EH (cell line): ENCODE results near the gene DNHD1.
A peak's percentile ranks its signal among the peaks of the same experiment; 100 is the strongest.

Source experiments
- DNase-seq: peaks from one replicate; pipeline ENCODE4 v3.0.0-alpha.2; 2015; ENCODE audit warnings: low read depth

DNHD1 gene, protein sequence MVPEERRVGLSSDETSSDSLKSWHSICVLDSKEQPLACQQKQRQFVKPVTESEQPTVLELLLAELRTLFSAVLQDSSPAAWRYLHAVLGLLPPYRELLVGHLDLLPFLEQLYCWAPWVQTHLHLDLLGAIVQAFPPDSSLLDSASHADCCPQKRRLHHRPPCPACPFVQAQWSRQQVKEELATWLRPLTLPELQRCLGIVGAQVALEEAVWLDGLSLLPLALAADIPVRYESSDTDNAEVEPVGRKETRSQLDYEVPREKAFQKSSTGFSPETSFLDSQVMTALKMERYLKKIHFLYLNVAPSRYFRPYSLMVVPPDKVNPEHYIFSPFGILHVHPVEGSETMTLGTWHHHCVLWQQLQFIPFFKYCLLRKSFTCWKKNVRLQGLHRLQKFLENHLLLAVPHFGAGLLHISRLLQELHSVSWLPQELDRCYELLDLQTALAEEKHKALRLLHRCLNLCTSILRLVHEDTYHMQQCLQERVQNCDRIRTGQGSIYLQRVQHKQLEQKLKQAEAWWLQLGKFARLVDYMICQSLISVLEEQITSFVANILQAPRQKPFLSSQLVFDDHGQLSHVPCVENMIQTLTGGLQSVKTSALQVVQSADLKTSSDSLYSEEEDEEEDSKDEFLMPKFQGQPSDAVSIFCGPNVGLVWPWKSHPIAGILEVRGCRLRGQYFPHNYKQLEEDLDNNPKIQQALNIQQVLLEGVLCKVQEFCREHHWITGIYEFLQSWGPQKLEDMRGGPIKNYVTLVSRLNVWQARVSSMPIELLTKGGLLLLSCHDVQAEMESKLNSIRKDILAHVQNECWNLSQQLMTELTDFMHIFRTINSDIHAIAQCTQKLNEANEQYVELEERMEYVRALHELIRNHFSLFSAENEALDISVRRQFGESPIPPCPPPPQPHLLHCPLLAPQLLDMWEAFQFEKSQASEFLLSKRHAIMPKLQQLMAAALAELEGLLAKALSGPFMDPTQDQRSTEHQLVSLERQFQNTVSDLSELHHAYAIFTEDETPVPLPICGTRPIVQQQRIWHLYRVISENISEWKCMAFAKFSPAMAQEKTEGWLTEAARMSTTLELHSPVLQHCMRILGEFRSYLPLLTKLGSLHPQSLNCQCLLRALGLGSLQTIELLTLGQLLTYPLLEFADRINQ (N-terminal part only)

DNA sequence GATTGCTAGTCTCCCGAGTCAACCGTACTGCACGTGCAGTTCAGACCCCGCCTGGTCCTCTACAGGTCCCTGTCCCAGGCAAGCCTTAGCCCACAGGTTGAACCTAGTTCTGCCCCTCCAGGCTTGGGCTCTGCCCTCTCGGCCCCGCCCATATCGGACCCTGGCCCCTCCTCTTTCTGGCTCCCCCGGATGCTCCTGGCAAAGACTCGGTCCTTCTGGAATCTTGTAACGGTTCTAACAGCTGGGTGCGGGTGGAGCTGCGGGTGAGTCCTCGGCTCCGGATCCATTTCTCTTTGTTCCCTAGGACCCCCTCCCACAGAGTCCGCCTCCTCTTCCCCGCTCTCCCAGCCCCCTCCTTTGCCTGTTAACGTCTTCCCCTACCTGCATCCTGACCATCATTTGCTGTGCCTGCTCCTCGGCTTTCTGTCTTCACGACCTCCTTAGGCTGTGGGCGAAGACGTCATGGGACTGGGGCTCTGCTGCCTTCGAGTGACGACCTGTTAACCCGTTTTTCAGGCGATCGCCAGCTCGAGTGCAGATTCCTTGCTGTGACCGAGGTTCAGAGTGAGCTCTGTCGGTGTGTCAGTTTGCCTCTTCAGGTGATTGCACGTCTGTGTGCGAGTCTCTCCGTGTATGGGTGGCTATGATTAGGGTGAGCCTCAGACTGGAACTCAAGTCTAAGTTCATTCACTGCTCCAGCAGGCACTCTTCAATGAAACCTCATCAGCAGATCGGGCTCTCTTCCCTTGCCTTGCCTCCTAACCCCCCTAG, at the start of gene DNHD1:
Gene DNHD1 (plus strand): TSS at position 212 of the 771 bp plus-strand sequence. CDS start 936 bp downstream, outside the sequence.
- peak; percentile 12 for DNase-seq

DNA sequence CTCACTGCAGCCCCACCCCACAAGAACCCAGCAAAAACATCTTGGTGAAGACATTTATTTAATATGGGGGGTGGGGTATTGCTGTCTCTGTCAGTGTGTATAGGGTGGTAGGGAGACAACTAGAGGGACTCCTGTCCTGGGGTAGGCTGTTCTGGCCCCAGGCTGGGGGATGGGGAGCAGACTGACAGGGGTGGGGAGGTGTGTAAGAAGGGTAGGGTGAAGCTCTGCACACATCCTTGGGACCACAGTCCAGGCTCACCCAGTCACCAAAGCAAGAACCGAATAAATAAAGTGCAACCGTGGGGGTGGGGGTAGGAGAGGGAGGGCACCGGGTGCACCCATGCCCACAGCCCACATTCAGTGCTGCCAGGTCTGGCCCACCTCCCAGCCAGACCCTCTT, 48.5 kb upstream of the DNHD1 start:
- DNase-seq = no peak

DNA sequence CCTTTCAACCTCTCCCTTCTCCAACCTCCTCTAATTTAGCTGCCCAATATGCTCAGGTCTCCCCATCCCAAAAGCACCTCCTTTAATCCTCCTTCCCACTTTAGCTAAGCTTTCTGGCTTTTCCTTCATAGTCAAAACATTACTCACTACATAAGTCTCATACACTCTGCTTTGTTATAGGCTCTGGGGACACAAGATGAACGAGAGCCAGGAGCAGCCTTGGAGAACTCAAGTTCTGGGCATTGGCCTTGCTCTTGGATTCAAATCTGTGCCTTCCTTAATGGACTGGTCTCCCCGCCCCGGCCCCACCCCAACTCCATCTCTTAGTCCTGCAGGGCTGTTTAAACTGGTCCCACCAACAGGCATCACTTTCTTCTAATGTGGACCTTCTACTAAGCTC, 44.9 kb upstream of the DNHD1 start:
- DNase-seq = no peak

DNA sequence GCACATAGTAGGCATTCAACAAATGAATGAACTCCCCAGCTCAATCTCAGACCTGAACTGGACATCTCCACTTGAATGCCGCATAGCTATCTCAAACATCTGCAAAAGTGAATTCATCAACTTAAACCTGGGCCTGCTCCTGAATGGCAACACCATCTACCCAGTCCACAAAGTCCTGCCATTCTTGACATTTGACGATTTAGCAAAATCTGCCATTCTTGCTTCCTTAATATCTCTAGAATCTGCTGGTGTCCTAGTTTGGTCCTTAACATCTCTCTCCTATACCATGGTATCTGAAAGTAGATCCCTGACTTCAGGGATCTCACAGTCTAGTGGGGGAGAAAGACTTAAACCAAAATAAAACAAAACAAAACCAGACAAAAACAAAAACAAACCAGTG, 43.9 kb upstream of the DNHD1 start:
- no peak for DNase-seq

DNA sequence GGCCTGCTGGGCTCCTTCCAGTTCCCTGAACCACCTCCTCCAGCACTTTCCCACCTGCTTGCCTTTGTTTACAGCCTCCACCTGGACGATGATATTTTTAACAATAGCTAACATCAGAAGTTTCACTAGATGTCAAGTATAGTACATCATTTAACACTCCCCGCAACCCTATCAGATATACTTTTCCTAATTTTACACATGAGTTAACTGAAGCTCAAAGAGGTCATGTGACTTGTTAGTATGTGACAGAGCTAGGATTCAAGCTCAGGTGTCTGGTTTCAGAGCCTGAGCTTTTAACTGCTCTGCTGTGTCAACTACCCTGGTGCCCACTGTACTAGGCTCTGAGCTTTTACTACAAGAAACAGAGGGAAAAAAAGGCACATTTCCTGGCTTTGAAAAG, 42.0 kb upstream of the DNHD1 start:
- no peak for DNase-seq

DNA sequence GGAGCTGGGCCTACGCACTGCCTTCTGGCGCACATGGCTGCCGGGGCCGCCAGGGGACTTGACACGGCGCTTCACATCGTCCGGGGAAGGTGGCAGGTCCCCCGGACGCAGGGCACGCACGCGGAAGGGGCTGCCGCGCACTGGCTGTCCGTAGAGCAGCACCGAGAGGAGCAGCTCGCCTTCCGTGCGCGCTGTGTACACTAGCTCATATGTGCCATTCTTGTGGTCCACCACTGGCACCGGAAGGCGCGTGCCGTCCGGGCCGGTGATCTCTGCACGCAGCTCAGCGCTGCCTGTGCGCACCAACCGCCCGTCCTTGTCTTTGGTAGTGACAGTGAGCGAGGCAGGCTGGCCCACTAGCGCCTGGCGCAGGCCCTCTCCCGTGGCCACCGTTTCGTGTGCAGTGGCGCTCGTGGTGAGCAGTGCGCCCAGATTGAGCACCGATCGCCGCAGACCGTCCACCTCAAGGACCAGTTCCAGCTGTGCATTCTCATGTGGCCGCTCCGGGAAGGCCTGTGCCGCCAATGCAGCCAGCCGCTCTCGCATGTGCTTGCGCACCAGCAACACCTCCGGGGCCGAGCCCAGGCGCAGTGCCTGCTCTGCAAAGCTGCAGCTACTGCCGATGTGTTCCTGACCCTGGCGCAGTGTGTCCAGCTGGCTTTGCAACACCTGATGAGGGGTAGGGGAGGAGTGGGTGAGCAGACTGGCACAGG, 40.6 kb upstream of the DNHD1 start:
- no peak for DNase-seq

DNA sequence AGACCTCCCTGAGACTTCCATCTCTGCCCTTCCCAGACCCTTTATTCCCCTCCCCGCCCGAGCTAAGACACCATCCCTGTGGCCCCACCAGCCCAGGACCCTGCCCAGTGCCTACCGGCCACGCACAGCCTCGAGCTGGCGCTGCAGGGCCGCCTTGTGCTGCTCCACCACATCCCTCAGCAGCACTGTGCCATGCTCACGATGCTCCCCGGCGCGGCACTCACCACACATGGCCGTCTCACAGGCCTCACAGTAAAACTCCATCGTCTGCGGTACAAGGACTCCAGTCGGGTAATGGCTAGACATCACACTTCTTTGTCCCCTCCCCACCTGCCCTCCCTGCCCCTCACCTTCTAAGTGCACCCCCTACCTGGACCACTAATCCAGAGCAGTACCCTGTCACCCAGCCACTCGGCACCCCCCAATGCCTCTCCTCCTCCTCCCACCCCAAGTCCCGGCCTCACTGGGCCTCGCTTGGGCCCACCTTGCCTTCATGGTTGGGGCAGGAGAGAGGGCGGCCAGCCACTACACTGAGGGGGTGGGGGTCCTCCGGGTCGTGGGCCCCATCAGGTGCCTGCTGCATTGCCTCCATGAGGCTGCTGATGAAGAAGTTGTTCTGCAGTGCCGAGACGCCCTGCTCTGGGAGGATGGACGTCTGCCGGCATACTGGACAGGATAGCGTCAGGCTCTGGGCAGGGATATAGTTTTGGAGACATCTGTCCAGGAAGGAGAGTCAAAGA, 39.3 kb upstream of the DNHD1 start:
- DNase-seq = no peak

DNA sequence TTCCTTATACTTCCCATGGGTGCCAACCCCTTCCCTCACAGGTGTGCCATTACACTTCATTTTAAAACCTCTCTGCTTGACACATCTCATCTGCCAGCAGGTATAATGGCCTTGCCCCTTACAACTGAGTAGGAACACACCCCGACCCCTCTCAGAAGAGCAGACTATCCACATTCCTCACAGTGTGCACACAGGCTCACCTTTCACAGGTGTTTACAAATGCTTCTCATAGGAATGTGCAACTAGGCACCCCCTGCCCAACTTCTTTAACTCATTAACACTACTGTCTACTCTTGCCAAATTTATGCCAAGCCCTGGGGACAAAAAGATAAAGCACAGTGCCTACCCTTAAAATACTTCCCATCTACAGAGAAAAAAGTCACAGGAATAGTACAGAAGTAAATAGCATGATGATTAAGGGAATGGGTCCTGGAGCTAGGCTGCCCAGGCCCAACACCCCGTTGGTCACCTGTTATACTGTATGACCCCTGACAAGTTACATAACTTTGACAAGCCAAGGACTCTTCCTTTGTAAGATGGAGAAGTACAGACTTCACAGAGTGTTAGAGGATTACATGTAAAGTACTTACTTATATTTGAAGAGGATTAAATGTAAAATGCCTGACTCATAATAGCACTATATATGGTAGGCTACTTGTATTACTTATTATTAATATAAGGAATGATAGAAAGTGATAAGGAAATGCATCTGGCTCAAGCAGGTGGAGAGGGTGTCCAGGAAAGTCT, 38.6 kb upstream of the DNHD1 start:
- no peak for DNase-seq

DNA sequence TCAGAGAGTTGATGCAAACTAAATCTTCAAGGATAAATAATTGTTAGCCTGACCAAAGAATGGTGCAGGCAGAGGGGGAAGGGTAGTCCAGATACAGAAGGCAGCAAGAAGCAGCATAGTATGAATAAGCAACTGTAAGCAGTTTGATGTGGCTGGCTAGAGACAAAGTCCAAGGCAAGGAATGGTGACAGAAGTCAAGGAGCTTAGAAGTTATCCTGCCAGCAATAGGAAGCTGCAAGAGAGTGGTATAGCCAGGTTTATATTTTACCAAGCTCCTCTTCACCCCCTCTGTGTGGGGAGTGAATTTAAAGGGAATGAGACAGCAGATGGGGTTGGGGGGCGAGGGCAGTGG, 38.0 kb upstream of the DNHD1 start:
- no peak for DNase-seq

DNA sequence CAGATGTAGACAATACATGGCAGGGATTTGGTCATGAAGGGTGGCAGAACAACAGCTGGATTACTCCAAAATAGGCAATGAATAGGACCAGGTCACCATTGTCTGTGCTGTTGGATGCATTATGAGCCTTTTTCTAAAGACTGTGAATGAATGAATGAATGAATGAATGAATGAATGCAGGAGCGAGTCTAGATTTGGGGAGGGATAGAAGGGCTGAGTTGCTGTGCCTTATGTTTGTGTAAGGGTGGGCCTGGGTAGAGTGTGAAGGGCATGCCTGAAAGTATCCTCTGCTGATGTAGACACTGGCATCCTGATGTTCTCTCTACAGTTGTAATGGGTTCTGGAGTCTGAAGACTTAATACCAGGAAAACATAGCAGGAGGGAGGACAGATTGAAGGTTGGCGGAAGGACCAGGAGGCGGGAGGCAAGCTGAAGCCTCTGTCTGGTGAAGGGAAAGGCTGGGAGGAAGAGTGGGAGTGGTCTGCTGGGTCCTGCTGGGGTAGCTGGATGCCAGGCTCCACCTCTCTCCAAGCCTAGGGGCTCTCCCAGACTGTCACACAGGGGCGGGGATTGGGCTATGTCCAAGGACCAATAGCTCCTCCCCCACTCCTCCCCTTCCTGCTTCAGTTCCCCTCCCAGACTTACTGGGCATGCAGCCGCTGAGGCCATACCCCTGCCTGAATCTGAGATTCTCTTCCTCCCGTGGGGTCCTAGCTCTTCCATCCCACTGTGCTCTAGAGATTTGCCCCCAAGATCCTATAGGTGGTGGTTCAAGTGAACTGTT, 28.2 kb upstream of the DNHD1 start:
- DNase-seq = peak; percentile 90

DNA sequence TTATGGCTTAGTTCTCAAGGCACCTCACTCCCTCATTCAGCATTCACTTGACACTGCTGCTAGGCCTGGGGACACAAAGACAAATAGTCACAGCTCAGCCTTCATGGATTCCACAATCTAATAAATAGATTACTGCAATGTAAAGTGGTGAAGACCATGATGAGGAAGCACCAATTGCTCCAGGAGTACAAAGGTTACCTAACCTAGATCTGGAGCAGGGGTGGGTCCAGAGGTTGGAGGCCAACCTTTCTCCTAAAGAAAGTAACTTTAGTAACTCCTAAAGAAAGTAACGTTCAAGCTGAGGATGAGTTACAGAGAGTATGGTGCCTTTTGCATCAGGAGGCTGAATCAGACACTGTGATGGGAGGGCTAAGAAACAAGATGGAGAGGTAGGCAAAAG, 27.5 kb upstream of the DNHD1 start:
- no peak for DNase-seq

DNA sequence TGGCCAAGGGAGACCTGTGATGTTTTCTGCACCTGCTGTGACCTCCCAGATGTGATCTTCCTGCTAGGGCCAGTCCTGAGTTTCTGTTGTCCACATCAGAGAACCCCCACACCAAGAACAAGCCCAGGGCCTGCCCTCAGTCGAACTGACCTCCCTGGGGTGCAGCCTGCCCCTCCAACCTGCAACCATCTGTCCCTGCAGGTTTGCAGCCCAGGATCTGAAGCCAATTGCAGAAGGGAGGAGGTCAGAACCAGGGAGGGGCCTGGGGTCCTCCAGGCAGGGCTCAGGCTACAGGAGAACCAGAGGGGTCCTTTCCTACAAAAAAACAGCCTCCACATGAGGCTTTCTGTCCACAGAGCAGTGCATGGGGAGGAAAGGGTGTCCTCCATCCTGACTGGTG, 24.1 kb upstream of the DNHD1 start:
- DNase-seq = no peak

DNA sequence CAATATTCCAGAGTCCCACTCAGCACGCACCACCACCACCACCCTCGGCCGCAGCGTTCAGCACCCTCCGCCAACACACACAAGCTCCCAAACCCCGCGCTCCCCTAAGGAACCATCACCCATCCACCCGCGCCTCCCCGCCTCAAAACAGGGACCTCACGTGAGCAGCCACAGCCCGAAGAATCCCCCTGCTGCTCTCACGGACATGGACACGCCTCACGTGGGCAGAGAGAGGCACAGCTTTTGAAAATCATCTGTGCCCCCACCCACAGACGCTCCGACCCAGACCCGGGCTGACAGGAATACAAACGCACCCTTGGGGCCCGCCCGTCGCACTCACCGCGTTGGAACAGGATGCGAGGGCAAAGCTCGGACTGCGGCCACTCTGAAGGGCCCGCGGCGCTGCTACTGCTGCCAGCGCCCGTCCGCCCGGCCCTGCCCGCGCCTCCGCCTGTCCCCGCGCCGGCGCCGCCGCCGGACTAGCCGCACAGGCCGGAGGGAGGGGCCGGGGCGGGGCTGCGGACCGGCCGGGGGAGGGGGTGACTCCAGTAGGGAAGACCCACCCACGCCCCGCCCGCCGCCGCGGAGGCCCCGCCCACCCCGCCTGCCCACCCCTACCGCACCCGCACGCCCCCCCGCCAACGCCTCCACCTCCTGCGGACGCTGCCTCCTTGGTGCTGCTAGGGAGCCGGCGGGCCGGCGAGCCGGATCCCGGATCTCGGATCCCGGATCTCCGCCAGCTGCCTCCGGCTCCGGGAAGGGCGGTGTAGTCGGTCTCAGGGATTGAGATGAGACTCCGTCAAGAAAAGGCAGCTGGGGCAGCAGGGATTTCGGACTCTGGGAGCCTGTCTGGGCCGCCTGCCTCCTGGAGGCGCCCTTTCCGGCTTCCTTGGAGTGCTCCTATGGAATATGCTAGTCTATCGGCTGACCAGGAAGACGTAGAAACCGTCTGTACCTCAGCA, 23.3 kb upstream of the DNHD1 start, which contains the start of gene TRIM3:
Gene TRIM3 (minus strand): TSS at position 491 of the 962 bp plus-strand sequence. CDS start 8,246 bp downstream, outside the sequence.
- peak; percentile 91 for DNase-seq

DNA sequence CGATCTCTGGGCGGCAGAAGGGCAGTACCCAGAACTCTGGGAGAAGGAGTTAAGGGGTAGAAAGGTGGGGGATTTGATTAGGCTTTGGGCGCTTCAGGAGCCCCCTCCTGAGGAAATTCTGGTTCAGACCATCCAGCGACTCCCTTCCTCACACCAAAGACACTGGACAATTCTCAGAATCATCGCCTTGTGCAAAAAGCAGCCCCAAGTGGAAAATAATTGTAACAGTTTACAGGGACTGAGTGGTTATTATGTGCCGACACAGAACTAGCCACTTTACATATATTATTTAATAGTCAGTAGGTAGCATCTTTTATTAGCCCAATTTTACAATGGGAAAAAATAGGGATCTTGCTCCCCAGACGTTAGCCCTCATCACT, 22.7 kb upstream of the DNHD1 start:
- DNase-seq = no peak

DNA sequence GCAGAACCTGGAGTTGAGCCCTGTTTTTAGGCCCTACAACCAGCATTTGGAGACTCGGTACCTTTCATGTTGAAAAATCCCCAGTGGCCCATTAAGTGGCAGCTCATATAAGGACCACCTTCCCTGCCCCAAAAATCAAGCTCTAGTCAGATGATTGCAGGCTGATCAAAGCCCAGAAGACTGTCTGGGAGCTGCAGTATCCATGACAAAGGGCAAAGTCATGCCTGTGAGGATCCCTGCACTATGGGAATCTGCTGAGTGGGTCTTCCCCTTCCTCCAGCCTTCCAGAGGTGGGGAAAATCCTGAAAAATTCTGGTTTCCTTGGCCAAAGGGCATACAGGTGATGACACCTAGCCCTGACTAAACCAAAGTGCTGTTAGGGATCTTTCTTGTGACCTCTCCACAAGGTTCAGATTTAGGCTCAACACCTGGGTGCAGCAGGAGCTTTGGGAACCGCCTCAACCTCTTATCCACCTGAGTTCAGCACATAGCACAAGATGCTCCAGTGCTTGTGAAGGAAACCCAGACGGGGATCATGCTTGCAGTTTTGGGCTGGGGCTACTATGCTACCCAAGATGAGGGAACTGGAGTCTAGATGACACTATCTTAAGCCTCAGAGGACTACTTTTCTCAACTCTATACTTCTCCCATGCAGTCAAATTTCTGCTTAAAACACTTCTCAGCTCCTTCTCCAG, 22.1 kb upstream of the DNHD1 start:
- peak; percentile 21 for DNase-seq

DNA sequence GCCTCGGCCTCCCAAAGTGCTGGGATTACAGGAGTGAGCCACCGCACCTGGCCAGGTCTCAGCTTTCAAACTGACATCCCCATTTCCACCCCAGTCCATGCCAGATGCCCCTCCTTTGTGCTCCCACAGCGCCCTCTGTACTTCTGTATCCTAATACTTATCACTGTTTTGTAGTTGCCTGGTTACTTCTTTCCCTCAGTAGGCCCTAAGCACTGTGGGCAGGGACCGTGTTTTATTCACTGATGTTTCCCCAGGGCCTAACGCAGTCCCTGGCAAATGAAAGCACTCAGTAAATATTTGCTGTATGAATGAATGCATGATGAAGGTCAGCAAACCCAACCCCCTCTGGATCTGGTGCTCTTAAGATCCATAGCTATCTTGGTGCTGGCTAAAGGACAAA, 21.1 kb upstream of the DNHD1 start:
- no peak for DNase-seq

DNA sequence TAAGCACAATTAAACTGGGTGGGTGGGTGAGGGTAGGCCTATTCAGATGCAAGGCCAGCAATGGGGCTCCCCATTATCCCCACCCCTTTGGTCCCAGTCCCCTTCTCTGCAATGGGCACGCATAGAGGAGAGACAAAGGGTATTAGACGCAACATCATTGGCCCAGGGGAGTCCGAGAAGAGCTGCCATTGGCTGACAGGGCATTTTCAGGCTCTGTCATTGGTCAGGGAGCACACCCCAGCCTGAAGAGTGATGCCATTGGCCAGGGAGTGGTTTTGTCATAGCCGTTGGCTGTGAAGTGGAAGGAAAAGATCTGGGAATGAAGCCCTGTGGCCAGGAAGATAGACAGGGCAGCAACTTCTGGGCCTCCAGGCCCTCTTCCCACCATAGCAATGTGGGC, 20.5 kb upstream of the DNHD1 start:
- DNase-seq = no peak
